WTC11 (cell line): ENCODE measurements around the gene GPI. TPM values are rescaled to one million over a fixed set of nuclear protein-coding genes. Genes with fewer than 3 reads are reported as not detected.
A peak's percentile ranks its signal among the peaks of the same experiment; 100 is the strongest.

Experiments
- ATAC-seq: fragments of 200-7000 bp; cut with Tn5 transposase; 2 replicates; pipeline ENCODE4 v1.10.0; 2021; ENCODE audit warnings: mild to moderate bottlenecking, moderate library complexity
- CTCF ChIA-PET: fragments of 300-600 bp; sonication (Branson Sonifier 250); formaldehyde crosslinking; loops from one replicate; lab custom pipeline; 2021; ENCODE audit warnings: antibody characterized with exemption; lab: Charles Lee
- POLR2A ChIA-PET: fragments of 350-600 bp; sonication (Branson Sonifier 250); formaldehyde crosslinking; loops from one replicate; lab custom pipeline; 2021; ENCODE audit warnings: antibody characterized with exemption; lab: Charles Lee
- DNase-seq: peaks from one replicate; pipeline ENCODE4 v3.0.0; 2021; ENCODE audit warnings: low spot score
- H3K27ac Mint-ChIP-seq: 2 replicates; pipeline ENCODE4 v1.8.0; 2021; ENCODE audit warnings: mixed read lengths
- H3K27me3 Mint-ChIP-seq: 2 replicates; pipeline ENCODE4 v1.8.0; 2021; ENCODE audit warnings: low read depth, mild to moderate bottlenecking, moderate library complexity, mixed read lengths
- H3K36me3 Mint-ChIP-seq: 2 replicates; pipeline ENCODE4 v1.8.0; 2021; ENCODE audit warnings: mixed read lengths
- H3K4me1 Mint-ChIP-seq: 2 replicates; pipeline ENCODE4 v1.8.0; 2022; ENCODE audit warnings: mixed read lengths
- H3K4me3 Mint-ChIP-seq: 2 replicates; pipeline ENCODE4 v1.8.0; 2021; ENCODE audit warnings: mild to moderate bottlenecking, moderate library complexity, mixed read lengths
- H3K9me3 Mint-ChIP-seq: 2 replicates; pipeline ENCODE4 v1.8.0; 2021; ENCODE audit warnings: mixed read lengths
- ATF6 ChIP-seq: sonication (generic); formaldehyde crosslinking; IDR thresholded peaks from 2 replicates; pipeline ENCODE4 v1.8.1; 2023; ENCODE audit warnings: mild to moderate bottlenecking, missing genetic modification reagents
- CTCF ChIP-seq: fragments of 200-600 bp; IDR thresholded peaks from 2 replicates; pipeline ENCODE4 v1.8.0; 2022; ENCODE audit warnings: antibody characterized with exemption
- EMX1 ChIP-seq: fragments of 250-450 bp; sonication (Bioruptor Pico); IDR thresholded peaks from 2 replicates; pipeline ENCODE4 v1.8.0; 2021; ENCODE audit warnings: mild to moderate bottlenecking
- FOXK1 ChIP-seq: sonication (generic); formaldehyde crosslinking; IDR thresholded peaks from 2 replicates; pipeline ENCODE4 v1.8.0; 2022; ENCODE audit warnings: mild to moderate bottlenecking, moderate library complexity, missing genetic modification reagents
- GABPB1 ChIP-seq: sonication (generic); formaldehyde crosslinking; IDR thresholded peaks from 2 replicates; pipeline ENCODE4 v1.8.1; 2023; ENCODE audit warnings: mild to moderate bottlenecking, missing genetic modification reagents
- MXD4 ChIP-seq: fragments of 250-450 bp; sonication (Bioruptor Pico); IDR thresholded peaks from 2 replicates; pipeline ENCODE4 v1.8.0; 2021; ENCODE audit warnings: mild to moderate bottlenecking, moderate library complexity, borderline replicate concordance
- NFATC4 ChIP-seq: fragments of 250-450 bp; sonication (Bioruptor Pico); IDR thresholded peaks from 2 replicates; pipeline ENCODE4 v1.9.0; 2021; ENCODE audit warnings: mild to moderate bottlenecking
- PRDM15 ChIP-seq: sonication (generic); formaldehyde crosslinking; IDR thresholded peaks from 2 replicates; pipeline ENCODE4 v1.8.0; 2022; ENCODE audit warnings: missing genetic modification reagents
- RORB ChIP-seq: fragments of 250-450 bp; sonication (Bioruptor Pico); IDR thresholded peaks from 2 replicates; pipeline ENCODE4 v1.9.0; 2021; ENCODE audit warnings: mild to moderate bottlenecking
- SMAD4 ChIP-seq: sonication (generic); formaldehyde crosslinking; IDR thresholded peaks from 2 replicates; pipeline ENCODE4 v1.8.0; 2022; ENCODE audit warnings: mild to moderate bottlenecking, missing genetic modification reagents
- STAT6 ChIP-seq: sonication (generic); formaldehyde crosslinking; conservative IDR thresholded peaks from 2 replicates; pipeline ENCODE4 v1.8.1; 2023; ENCODE audit warnings: mild to moderate bottlenecking, low read depth, missing genetic modification reagents, moderate library complexity
- TCF7 ChIP-seq: sonication (generic); formaldehyde crosslinking; IDR thresholded peaks from 2 replicates; pipeline ENCODE4 v1.8.0; 2022; ENCODE audit warnings: mild to moderate bottlenecking, low read depth, missing genetic modification reagents, moderate library complexity
- USF1 ChIP-seq: sonication (generic); formaldehyde crosslinking; IDR thresholded peaks from 2 replicates; pipeline ENCODE4 v1.8.0; 2022; ENCODE audit warnings: mild to moderate bottlenecking, missing genetic modification reagents
- total RNA-seq: library from RNA; stranded (reverse); gene quantifications from 3 replicates; pipeline ENCODE4 v1.2.3, GENCODE V29; 2021

The GPI gene
- total RNA-seq, 1 experiment from 2014 or later: 389 TPM

GRCh38 chr19:34332027-34332760, 32.8 kb upstream of the GPI start (continued):
- no peak for TF ChIP-seq ATF6 (CRISPR knock-in tag)

GRCh38 chr19:34335914-34336313, 29.1 kb upstream of the GPI start:
- ATAC-seq (no peak), DNase-seq (no peak)
- ChIA-PET POLR2A (no interaction called here), CTCF (interaction anchor here (0.9 to 1.4 kb wide), 2 partner anchors 9 to 558 kb away, joined by 3 to 5 read pairs; no protein-coding TSS in a partner anchor)
- H3K27me3 Mint-ChIP-seq: no peaks in the 10 kb centered on the region
- H3K9me3 Mint-ChIP-seq: no peaks in the 10 kb centered on the region
- H3K36me3 Mint-ChIP-seq: peaks cover 28% of the 10 kb centered on the region
- TF ChIP-seq FOXK1 (CRISPR knock-in tag): no peak
- TF ChIP-seq RORB (CRISPR knock-in tag): no peak
- no peak for TF ChIP-seq TCF7
- no peak overlapping the region for H3K27ac Mint-ChIP-seq
- no peaks in the 10 kb centered on the region for H3K4me1 Mint-ChIP-seq
- no peak overlapping the region for H3K4me3 Mint-ChIP-seq

- Mint-ChIP-seq H3K27ac (no peak overlapping the region), H3K4me3 (no peak overlapping the region), H3K4me1 (no peaks in the 10 kb centered on the region), H3K36me3 (peaks cover 28% of the 10 kb centered on the region), H3K27me3 (no peaks in the 10 kb centered on the region), H3K9me3 (no peaks in the 10 kb centered on the region)
- TF ChIP-seq CTCF: peak; percentile 60
- TF ChIP-seq MXD4 (CRISPR knock-in tag): no peak
- ChIA-PET POLR2A (no interaction called here), CTCF (interaction anchor here (0.9 kb wide), 1 partner anchor 559 kb away, joined by 3 read pairs; no protein-coding TSS in a partner anchor)
- no peak for DNase-seq
- no peak for ATAC-seq
Observed at GRCh38 chr19:34336781-34337271, 28.2 kb upstream of the GPI start.

GRCh38 chr19:34337739-34338138, 27.3 kb upstream of the GPI start:
- no peak overlapping the region for H3K4me3 Mint-ChIP-seq
- no peak overlapping the region for H3K27ac Mint-ChIP-seq
- DNase-seq (no peak), ATAC-seq (no peak)
- CTCF ChIA-PET: interaction anchor here (0.7 to 1.1 kb wide), 2 partner anchors 75 to 97 kb away, joined by 3 to 5 read pairs; no protein-coding TSS in a partner anchor
- peaks cover 36% of the 10 kb centered on the region for H3K36me3 Mint-ChIP-seq
- H3K27me3 Mint-ChIP-seq: no peaks in the 10 kb centered on the region
- no peaks in the 10 kb centered on the region for H3K9me3 Mint-ChIP-seq
- H3K4me1 Mint-ChIP-seq: no peaks in the 10 kb centered on the region
- POLR2A ChIA-PET: no interaction called here
- TF ChIP-seq SMAD4 (CRISPR knock-in tag): no peak

GRCh38 chr19:34341935-34342680, 22.9 kb upstream of the GPI start:
- POLR2A ChIA-PET: no interaction called here
- Mint-ChIP-seq H3K9me3 (no peaks in the 10 kb centered on the region), H3K27me3 (no peaks in the 10 kb centered on the region), H3K36me3 (peaks cover 36% of the 10 kb centered on the region), H3K27ac (peak overlapping the region; percentile 75), H3K4me3 (no peak overlapping the region), H3K4me1 (no peaks in the 10 kb centered on the region; the same call in 1 of the 2 replicates)
- ATAC-seq (no peak), DNase-seq (no peak)
- CTCF ChIA-PET: interaction anchor here (2.2 kb wide), 1 partner anchor 101 kb away, joined by 6 read pairs; no protein-coding TSS in a partner anchor
- TF ChIP-seq STAT6 (CRISPR knock-in tag): no peak
- no peak for TF ChIP-seq EMX1 (CRISPR knock-in tag)
- no peak for TF ChIP-seq USF1 (CRISPR knock-in tag)
- no peak for TF ChIP-seq NFATC4 (CRISPR knock-in tag)
- TF ChIP-seq GABPB1 (CRISPR knock-in tag): no peak
- TF ChIP-seq PRDM15 (CRISPR knock-in tag): no peak
